Panc1 (cell line): ENCODE data around the gene REG3A. TPM values are rescaled to one million over a fixed set of nuclear protein-coding genes. Genes with fewer than 3 reads are reported as not detected.

Source experiments
- ATAC-seq: fragments of 200-7000 bp; cut with Tn5 transposase; 2 replicates; pipeline ENCODE4 v1.9.1; 2020; ENCODE audit warnings: mild to moderate bottlenecking, moderate library complexity
- BruUV-seq: library from RNA; stranded (reverse); fragments of 400-500 nt; replicated peaks from 2 replicates; lab custom pipeline; 2021; lab: Mats Ljungman, UMichigan
- CTCF ChIA-PET: fragments of 300-600 bp; sonication (Branson Sonifier 250); formaldehyde crosslinking; loops from one replicate; lab custom pipeline; 2022; ENCODE audit warnings: antibody characterized with exemption; lab: Charles Lee
- POLR2A ChIA-PET: fragments of 300-600 bp; sonication (Branson Sonifier 250); formaldehyde crosslinking; loops from one replicate; lab custom pipeline; 2022; ENCODE audit warnings: antibody characterized with exemption; lab: Charles Lee
- DNase-seq: peaks from one replicate; pipeline ENCODE4 v3.0.0-alpha.2; 2010; ENCODE audit warnings: low read depth, low spot score
- H3K27ac ChIP-seq: 2 replicates; pipeline ENCODE4 v1.5.1; 2011; ENCODE audit warnings: mild to moderate bottlenecking, low read length, inconsistent platforms
- H3K27me3 ChIP-seq: fragments of 200-500 bp; sonication (Bioruptor generic); 2 replicates; pipeline ENCODE4 v1.6.0; 2014; ENCODE audit warnings: low read length, inconsistent platforms; ENCODE audit not compliant: control insufficient read depth, insufficient read depth
- H3K36me3 ChIP-seq: fragments of 200-500 bp; sonication (Bioruptor generic); 2 replicates; pipeline ENCODE4 v1.5.1; 2014; ENCODE audit warnings: inconsistent platforms, mild to moderate bottlenecking, low read length, moderate library complexity; ENCODE audit not compliant: control insufficient read depth, insufficient read depth
- H3K4me1 ChIP-seq: 2 replicates; pipeline ENCODE4 v1.5.1; 2011; ENCODE audit warnings: inconsistent platforms, mild to moderate bottlenecking, low read length, moderate library complexity; ENCODE audit not compliant: control insufficient read depth, insufficient read depth
- H3K4me3 ChIP-seq, 2 experiments: 2 replicates each; pipeline ENCODE4 v1.5.1; 2011 to 2012; ENCODE audit warnings: low read depth in 2 of 2, low read length in 2 of 2, mild to moderate bottlenecking in 2 of 2, inconsistent platforms in 1 of 2, moderate library complexity in 1 of 2
- H3K9me3 ChIP-seq: fragments of 200-500 bp; sonication (Bioruptor generic); 2 replicates; pipeline ENCODE4 v1.5.1; 2014; ENCODE audit warnings: low read depth, mild to moderate bottlenecking, inconsistent platforms, low read length, moderate library complexity; ENCODE audit not compliant: control insufficient read depth, insufficient read depth
- CTCF ChIP-seq: fragments of 450-650 bp; IDR thresholded peaks from 2 replicates; pipeline ENCODE4 v1.5.1; 2017; ENCODE audit warnings: mild to moderate bottlenecking
- POLR2AphosphoS5 ChIP-seq: IDR thresholded peaks from 2 replicates; pipeline ENCODE4 v1.6.1; 2012; ENCODE audit warnings: mild to moderate bottlenecking, low read depth, low read length, moderate library complexity
- REST ChIP-seq, 2 experiments: IDR thresholded peaks; 2 replicates each; pipeline ENCODE4 v1.6.1; 2011 to 2012; ENCODE audit warnings: low read depth in 2 of 2, control low read depth in 1 of 2, low read length in 1 of 2, mild to moderate bottlenecking in 1 of 2, moderate library complexity in 1 of 2; ENCODE audit not compliant: insufficient read depth in 1 of 2
- SIN3A ChIP-seq: IDR thresholded peaks from 2 replicates; pipeline ENCODE4 v1.6.1; 2012; ENCODE audit warnings: low read depth, mild to moderate bottlenecking, low read length, moderate library complexity, borderline replicate concordance; ENCODE audit not compliant: insufficient read depth
- TCF7L2 ChIP-seq: IDR thresholded peaks from 2 replicates; pipeline ENCODE4 v1.6.1; 2011; ENCODE audit warnings: mild to moderate bottlenecking, low read depth, low read length, inconsistent platforms
- in situ Hi-C: cut with HindIII; loops from 2 replicates; pipeline ENCODE4 v1.10.0; 2016; ENCODE audit warnings: low sequenced_read_pairs, low pct_unique_long_range_greater_than_20kb
- intact Hi-C: fragments of 100-400 bp; cut with micrococcal nuclease; formaldehyde crosslinking; loops from one replicate; pipeline ENCODE4 v1.10.0; 2022; ENCODE audit not compliant: unreplicated experiment
- total RNA-seq: library from RNA; stranded (reverse); gene quantifications from one replicate; pipeline ENCODE4 v1.2.1, GENCODE V29; 2021; ENCODE audit not compliant: unreplicated experiment

The REG3A gene
- total RNA-seq, 1 experiment from 2014 or later, result not detected

GRCh38 chr2:79120194-79120713, 39.3 kb downstream of the REG3A start, which contains the start of gene REG1A:
TSS of gene REG1A (plus strand) at chr2:79120488. CDS start at chr2:79120862, 374 bp downstream.
- BruUV-seq, result no TSS peak
- H3K27me3 ChIP-seq, result no peaks in the 10 kb centered on the region
- ChIA-PET POLR2A (no interaction called here), CTCF (no interaction called here)
- no peak for TF ChIP-seq TCF7L2
- no peak for TF ChIP-seq REST (IDR thresholded peaks at IDR 0.05; ENCODE audit: insufficient read depth in 1 of 2, low read depth in 2 of 2, low read length in 1 of 2)
- no peak for TF ChIP-seq POLR2AphosphoS5
- TF ChIP-seq CTCF, result no peak
- TF ChIP-seq SIN3A, result no peak
- H3K9me3 ChIP-seq, result no peaks in the 10 kb centered on the region
- no peak for DNase-seq
- H3K4me3 ChIP-seq, result no peak within 1 kb of the TSS
- no peaks in the 10 kb centered on the region for H3K4me1 ChIP-seq
- intact Hi-C loops (no loop called here), in situ Hi-C loops (no loop called here)
- ATAC-seq, result no peak
- H3K27ac ChIP-seq, result no peak within 1 kb of the TSS
- no peaks in the 10 kb centered on the region for H3K36me3 ChIP-seq

DNA sequence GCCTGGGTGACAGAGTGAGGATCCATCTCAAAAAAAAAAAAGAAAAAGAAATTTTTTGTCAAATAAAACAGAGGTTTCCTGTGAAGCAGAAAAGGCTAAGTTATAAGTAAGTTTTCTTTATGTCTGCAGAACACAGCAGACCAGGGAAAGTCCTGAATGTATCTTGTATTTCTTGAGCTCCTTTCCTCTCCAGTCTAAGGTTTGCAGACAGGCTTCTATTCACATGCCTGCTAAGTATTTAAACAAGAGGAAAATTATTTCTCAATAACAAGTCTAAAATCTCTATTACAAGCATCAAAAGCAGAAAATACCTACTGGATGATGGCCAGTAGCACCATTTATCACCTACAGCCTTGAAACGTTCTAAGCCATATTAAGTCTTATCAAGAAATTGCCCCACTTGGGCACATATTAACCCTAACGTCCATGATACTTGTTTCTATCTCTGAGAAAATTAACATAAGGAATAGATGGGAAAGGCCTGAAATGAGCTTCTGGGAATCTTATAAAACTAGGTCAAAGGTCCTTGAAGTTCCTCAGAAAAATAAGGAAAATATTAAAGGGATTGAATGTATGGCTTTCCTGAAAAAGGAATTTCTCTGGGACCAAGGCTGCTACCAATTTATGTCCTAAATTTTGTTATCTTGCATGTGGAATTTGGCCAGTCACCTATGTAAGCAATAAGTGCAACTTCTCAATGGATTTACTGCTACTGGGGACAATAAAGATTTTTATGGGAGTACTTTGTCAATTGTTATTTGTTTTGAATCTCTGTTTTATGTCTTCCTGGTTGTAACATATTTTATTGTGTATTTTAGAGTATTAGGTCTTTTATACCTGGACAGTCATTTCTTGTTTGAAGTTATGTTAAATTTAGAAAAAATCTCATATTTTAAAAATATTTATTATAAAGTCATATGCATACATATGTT, 42.3 kb downstream of the REG3A start:
- no peak overlapping the region for H3K27ac ChIP-seq
- H3K9me3 ChIP-seq, result no peaks in the 10 kb centered on the region
- TF ChIP-seq SIN3A, result no peak
- no peak for TF ChIP-seq REST (IDR thresholded peaks at IDR 0.05; ENCODE audit: insufficient read depth in 1 of 2, low read depth in 2 of 2, low read length in 1 of 2)
- no peak for TF ChIP-seq TCF7L2
- TF ChIP-seq CTCF, result no peak
- TF ChIP-seq POLR2AphosphoS5, result no peak
- BruUV-seq, result no TSS peak
- ChIA-PET CTCF (no interaction called here), POLR2A (no interaction called here)
- H3K4me1 ChIP-seq, result no peaks in the 10 kb centered on the region
- no peak for ATAC-seq
- no peak overlapping the region for H3K4me3 ChIP-seq
- intact Hi-C loops, result no loop called here
- in situ Hi-C loops, result no loop called here
- no peaks in the 10 kb centered on the region for H3K36me3 ChIP-seq
- DNase-seq, result no peak
- no peaks in the 10 kb centered on the region for H3K27me3 ChIP-seq
